ENCODE measurements around the gene SMIM36.
"Not testable (repeated sequence)": the region's sequence is repeated elsewhere in the genome, so short reads cannot be mapped to it uniquely, and the experiment has no call there.

SMIM36 gene

DNA sequence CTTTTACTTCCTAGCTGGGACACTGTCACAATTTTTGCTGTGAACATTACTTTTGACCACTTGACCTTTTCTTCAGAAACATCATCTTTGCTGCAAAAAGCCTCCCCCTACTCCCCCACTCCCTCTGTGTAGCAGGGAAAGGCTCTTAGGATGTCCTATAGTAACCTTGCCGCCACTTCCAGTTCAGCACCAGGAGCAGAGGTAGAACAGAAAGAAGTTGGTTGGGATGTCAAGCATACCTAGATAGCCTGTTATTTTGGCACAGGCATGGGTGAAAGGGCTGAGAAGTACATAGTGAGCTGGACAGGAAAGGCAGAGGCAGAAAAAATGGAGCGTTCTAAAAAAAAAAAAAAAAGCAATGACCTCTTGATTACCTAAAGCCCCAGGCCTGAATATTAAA, 31.3 kb downstream of the SMIM36 start:
- Histone ChIP-seq H3K36me3 (ENCODE audit: control insufficient read depth, insufficient read depth, low read length) (no peaks in the 10 kb centered on the region), H3K27ac (ENCODE audit: low read depth, low read length, severe bottlenecking) (no peak overlapping the region), H3K4me3 (ENCODE audit: extremely low read depth, insufficient read depth, low read length, poor library complexity, severe bottlenecking) (no peak overlapping the region), H3K9me3 (ENCODE audit: control insufficient read depth, low read length) (no peaks in the 10 kb centered on the region), H3K4me1 (ENCODE audit: control insufficient read depth, insufficient read depth, low read length, poor library complexity, severe bottlenecking) (no peaks in the 10 kb centered on the region)
- WGBS, 2 experiments (ENCODE audit: insufficient coverage in 2 of 2) = 100% methylated on average over 1 to 2 of the region's 2 CpGs

- no peak overlapping the region for H3K27ac ChIP-seq (ENCODE audit: low read depth, low read length, severe bottlenecking)
- H3K4me1 ChIP-seq (ENCODE audit: control insufficient read depth, insufficient read depth, low read length, poor library complexity, severe bottlenecking) = no peaks in the 10 kb centered on the region
- H3K4me3 ChIP-seq (ENCODE audit: extremely low read depth, insufficient read depth, low read length, poor library complexity, severe bottlenecking) = no peak overlapping the region
- no peaks in the 10 kb centered on the region for H3K9me3 ChIP-seq (ENCODE audit: control insufficient read depth, low read length)
- H3K36me3 ChIP-seq (ENCODE audit: control insufficient read depth, insufficient read depth, low read length) = no peaks in the 10 kb centered on the region
- 85 to 95% methylated on average over 3 of the region's 3 CpGs for WGBS, 2 experiments (ENCODE audit: insufficient coverage in 2 of 2)
These were observed 32.3 kb downstream of the SMIM36 start for GRCh38 chr17:55478971-55479370.

GRCh38 chr17:55466671-55467070, 44.6 kb downstream of the SMIM36 start:
- H3K27ac ChIP-seq (ENCODE audit: low read depth, low read length, severe bottlenecking) = no peak overlapping the region
- no peaks in the 10 kb centered on the region for H3K9me3 ChIP-seq (ENCODE audit: control insufficient read depth, low read length)
- no peaks in the 10 kb centered on the region for H3K4me1 ChIP-seq (ENCODE audit: control insufficient read depth, insufficient read depth, low read length, poor library complexity, severe bottlenecking)
- no peak overlapping the region for H3K4me3 ChIP-seq (ENCODE audit: extremely low read depth, insufficient read depth, low read length, poor library complexity, severe bottlenecking)
- WGBS, 2 experiments (ENCODE audit: insufficient coverage in 2 of 2) = 47 to 66% methylated on average over 4 to 5 of the region's 7 CpGs
- no peaks in the 10 kb centered on the region for H3K36me3 ChIP-seq (ENCODE audit: control insufficient read depth, insufficient read depth, low read length)

DNA sequence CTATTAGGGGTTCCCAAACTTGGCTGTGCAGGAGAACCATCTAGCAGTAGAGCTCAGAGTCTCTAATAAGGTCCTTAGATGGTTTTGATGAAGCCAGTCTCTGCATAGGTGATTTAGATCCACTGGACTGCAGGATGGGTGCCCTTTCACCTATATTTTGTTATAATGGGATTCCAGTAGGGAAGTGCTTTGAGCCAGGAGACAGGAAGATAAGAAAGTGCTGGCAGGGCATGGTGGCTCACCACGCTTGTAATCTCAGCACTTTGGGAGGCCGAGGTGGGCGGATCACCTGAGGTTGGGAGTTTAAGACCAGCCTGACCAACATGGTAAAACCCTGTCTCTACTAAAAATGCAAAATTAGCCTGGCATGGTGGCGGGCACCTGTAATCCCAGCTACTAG, 45.5 kb downstream of the SMIM36 start:
- not testable (repeated sequence) for H3K4me3 ChIP-seq (ENCODE audit: extremely low read depth, insufficient read depth, low read length, poor library complexity, severe bottlenecking)
- 94 to 100% methylated on average over 2 to 3 of the region's 4 CpGs for WGBS, 2 experiments (ENCODE audit: insufficient coverage in 2 of 2)

GRCh38 chr17:55463600-55463999, 47.7 kb downstream of the SMIM36 start:
- Histone ChIP-seq H3K9me3 (ENCODE audit: control insufficient read depth, low read length) (no peaks in the 10 kb centered on the region), H3K27ac (ENCODE audit: low read depth, low read length, severe bottlenecking) (no peak overlapping the region), H3K36me3 (ENCODE audit: control insufficient read depth, insufficient read depth, low read length) (no peaks in the 10 kb centered on the region), H3K4me3 (ENCODE audit: extremely low read depth, insufficient read depth, low read length, poor library complexity, severe bottlenecking) (no peak overlapping the region), H3K4me1 (ENCODE audit: control insufficient read depth, insufficient read depth, low read length, poor library complexity, severe bottlenecking) (no peaks in the 10 kb centered on the region)
- 88% methylated on average over 1 of the region's 2 CpGs; no CpG with 5 or more reads in 1 of the 2 experiments for WGBS, 2 experiments (ENCODE audit: insufficient coverage in 2 of 2)

More for the DNA sequence above, 45.5 kb downstream of the SMIM36 start:
- H3K36me3 ChIP-seq (ENCODE audit: control insufficient read depth, insufficient read depth, low read length); H3K9me3 ChIP-seq (ENCODE audit: control insufficient read depth, low read length); H3K27ac ChIP-seq (ENCODE audit: low read depth, low read length, severe bottlenecking); H3K4me1 ChIP-seq (ENCODE audit: control insufficient read depth, insufficient read depth, low read length, poor library complexity, severe bottlenecking): not testable (repeated sequence)

DNA sequence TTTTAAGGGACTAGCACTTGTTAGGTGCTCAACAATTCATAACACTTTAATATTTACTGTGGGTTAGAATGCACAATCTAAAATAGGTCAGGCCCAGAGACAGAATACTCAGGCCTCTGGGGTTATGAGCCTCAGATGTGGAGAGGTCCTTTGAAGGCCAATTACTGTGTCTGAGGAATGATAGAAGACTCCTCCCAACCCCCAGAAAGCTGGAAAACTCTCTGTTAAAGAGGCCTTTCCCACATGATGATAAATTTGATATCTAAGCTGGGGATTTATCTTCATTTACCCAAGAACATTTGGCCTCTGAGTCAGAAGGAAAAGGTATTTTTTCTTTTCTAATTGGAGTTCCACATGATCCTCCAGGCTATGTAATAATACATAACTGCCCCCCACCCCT, 48.5 kb downstream of the SMIM36 start:
- H3K4me3 ChIP-seq (ENCODE audit: extremely low read depth, insufficient read depth, low read length, poor library complexity, severe bottlenecking) = no peak overlapping the region
- H3K27ac ChIP-seq (ENCODE audit: low read depth, low read length, severe bottlenecking) = no peak overlapping the region
- H3K9me3 ChIP-seq (ENCODE audit: control insufficient read depth, low read length) = no peaks in the 10 kb centered on the region
- H3K36me3 ChIP-seq (ENCODE audit: control insufficient read depth, insufficient read depth, low read length) = no peaks in the 10 kb centered on the region
- no peaks in the 10 kb centered on the region for H3K4me1 ChIP-seq (ENCODE audit: control insufficient read depth, insufficient read depth, low read length, poor library complexity, severe bottlenecking)

DNA sequence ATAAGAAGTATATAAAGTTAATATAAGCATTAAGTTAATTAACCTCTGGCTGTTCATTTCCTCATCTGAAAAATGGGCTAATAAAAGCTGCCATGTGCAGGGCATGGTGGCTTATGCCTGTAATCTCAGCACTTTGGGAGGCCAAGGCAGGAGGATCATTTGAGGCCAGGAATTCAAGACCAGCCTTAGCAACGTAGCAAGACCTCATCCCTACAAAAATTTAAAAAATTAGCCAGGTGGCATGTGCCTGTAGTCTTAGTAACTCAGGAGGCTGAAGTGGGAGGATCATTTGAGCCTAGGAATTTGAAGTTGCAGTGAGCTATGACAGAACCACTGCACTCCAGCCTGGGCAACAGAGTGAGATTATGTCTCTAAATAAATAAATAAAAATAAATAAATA, 49.0 kb downstream of the SMIM36 start:
- no peaks in the 10 kb centered on the region for H3K4me1 ChIP-seq (ENCODE audit: control insufficient read depth, insufficient read depth, low read length, poor library complexity, severe bottlenecking)
- WGBS, 2 experiments (ENCODE audit: insufficient coverage in 2 of 2) = no CpG with 5 or more reads among the region's 1 CpG
- H3K9me3 ChIP-seq (ENCODE audit: control insufficient read depth, low read length) = no peaks in the 10 kb centered on the region
- H3K27ac ChIP-seq (ENCODE audit: low read depth, low read length, severe bottlenecking) = no peak overlapping the region
- H3K4me3 ChIP-seq (ENCODE audit: extremely low read depth, insufficient read depth, low read length, poor library complexity, severe bottlenecking) = no peak overlapping the region
- H3K36me3 ChIP-seq (ENCODE audit: control insufficient read depth, insufficient read depth, low read length) = no peaks in the 10 kb centered on the region

DNA sequence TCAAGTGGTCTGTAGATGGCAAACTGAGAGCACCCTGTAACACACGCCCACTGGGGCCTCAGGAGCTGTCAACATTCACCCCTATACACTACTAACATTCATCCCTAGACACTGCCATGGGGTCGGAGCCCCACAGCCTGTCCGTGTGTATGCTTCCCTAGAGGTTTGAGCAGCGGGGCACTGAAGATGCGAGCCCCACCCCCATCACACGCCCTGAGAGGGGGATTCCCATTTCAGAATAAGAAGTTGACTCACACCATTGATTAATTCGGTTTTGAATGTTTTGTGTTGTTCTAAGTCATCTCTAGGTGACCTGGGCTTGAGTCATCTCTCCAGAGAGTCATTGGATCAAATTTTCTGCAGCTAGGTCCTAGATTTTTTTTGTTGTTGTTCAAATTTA, 52.3 kb downstream of the SMIM36 start:
- no peak overlapping the region for H3K4me3 ChIP-seq (ENCODE audit: extremely low read depth, insufficient read depth, low read length, poor library complexity, severe bottlenecking)
- no peaks in the 10 kb centered on the region for H3K36me3 ChIP-seq (ENCODE audit: control insufficient read depth, insufficient read depth, low read length)
- WGBS, 2 experiments (ENCODE audit: insufficient coverage in 2 of 2) = 85 to 93% methylated on average over 4 to 5 of the region's 7 CpGs
- H3K4me1 ChIP-seq (ENCODE audit: control insufficient read depth, insufficient read depth, low read length, poor library complexity, severe bottlenecking) = peaks cover 2% of the 10 kb centered on the region
- H3K9me3 ChIP-seq (ENCODE audit: control insufficient read depth, low read length) = no peaks in the 10 kb centered on the region
- no peak overlapping the region for H3K27ac ChIP-seq (ENCODE audit: low read depth, low read length, severe bottlenecking)

DNA sequence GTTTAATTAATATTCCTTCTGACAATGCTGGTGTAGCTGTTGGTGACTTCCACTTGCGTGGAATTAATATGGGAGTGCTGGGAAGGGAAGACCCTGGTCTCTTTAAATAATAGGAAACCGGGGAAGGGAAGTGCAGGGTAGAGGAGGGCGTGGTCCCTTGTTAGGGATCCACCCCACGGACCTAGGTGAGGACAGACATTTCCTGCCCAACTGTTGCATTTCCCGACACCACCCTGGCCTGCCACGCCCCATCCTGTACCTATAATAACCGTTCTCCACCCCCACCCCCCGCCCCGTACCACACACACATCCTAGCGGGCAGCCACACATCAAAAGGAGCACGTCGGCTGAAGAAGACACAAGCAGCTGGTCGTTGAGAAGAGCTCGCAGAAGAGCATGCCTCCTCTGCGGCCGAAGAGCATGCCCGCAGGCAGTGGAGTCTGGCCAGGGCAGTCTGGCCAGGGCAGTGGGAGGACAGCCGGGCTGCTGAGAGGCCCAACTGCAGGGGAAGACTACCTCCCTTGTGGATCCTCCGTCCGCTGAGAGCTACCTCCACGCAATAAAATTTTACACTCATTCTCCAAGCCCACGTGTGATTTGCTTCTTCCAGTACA, 52.9 kb downstream of the SMIM36 start:
- Histone ChIP-seq H3K4me3 (ENCODE audit: extremely low read depth, insufficient read depth, low read length, poor library complexity, severe bottlenecking) (no peak overlapping the region), H3K9me3 (ENCODE audit: control insufficient read depth, low read length) (no peaks in the 10 kb centered on the region), H3K36me3 (ENCODE audit: control insufficient read depth, insufficient read depth, low read length) (no peaks in the 10 kb centered on the region), H3K27ac (ENCODE audit: low read depth, low read length, severe bottlenecking) (no peak overlapping the region), H3K4me1 (ENCODE audit: control insufficient read depth, insufficient read depth, low read length, poor library complexity, severe bottlenecking) (peaks cover 8% of the 10 kb centered on the region)
- WGBS, 2 experiments (ENCODE audit: insufficient coverage in 2 of 2) = 82% methylated on average over 9 to 13 of the region's 22 CpGs

- WGBS, 2 experiments (ENCODE audit: insufficient coverage in 2 of 2) = 89 to 100% methylated on average over 1 to 2 of the region's 6 CpGs
- Histone ChIP-seq H3K4me1 (ENCODE audit: control insufficient read depth, insufficient read depth, low read length, poor library complexity, severe bottlenecking) (peaks cover 19% of the 10 kb centered on the region), H3K36me3 (ENCODE audit: control insufficient read depth, insufficient read depth, low read length) (no peaks in the 10 kb centered on the region), H3K4me3 (ENCODE audit: extremely low read depth, insufficient read depth, low read length, poor library complexity, severe bottlenecking) (no peak overlapping the region), H3K27ac (ENCODE audit: low read depth, low read length, severe bottlenecking) (no peak overlapping the region), H3K9me3 (ENCODE audit: control insufficient read depth, low read length) (no peaks in the 10 kb centered on the region)
These were observed 54.7 kb downstream of the SMIM36 start for GRCh38 chr17:55456307-55457240.

- H3K4me3 ChIP-seq (ENCODE audit: extremely low read depth, insufficient read depth, low read length, poor library complexity, severe bottlenecking) = no peak overlapping the region
- H3K4me1 ChIP-seq (ENCODE audit: control insufficient read depth, insufficient read depth, low read length, poor library complexity, severe bottlenecking) = peaks cover 22% of the 10 kb centered on the region
- WGBS, 2 experiments (ENCODE audit: insufficient coverage in 2 of 2) = 96% methylated on average over 3 of the region's 4 CpGs; no CpG with 5 or more reads in 1 of the 2 experiments
- no peak overlapping the region for H3K27ac ChIP-seq (ENCODE audit: low read depth, low read length, severe bottlenecking)
- H3K9me3 ChIP-seq (ENCODE audit: control insufficient read depth, low read length) = no peaks in the 10 kb centered on the region
- H3K36me3 ChIP-seq (ENCODE audit: control insufficient read depth, insufficient read depth, low read length) = no peaks in the 10 kb centered on the region
These were observed 56.3 kb downstream of the SMIM36 start for GRCh38 chr17:55454906-55455474.
